Kidney (tissue), 14 donors: Measurements from ENCODE around the gene NAA30. TPM values are rescaled to one million over a fixed set of nuclear protein-coding genes. Genes with fewer than 3 reads are reported as not detected.

ENCODE experiments used
- DNase-seq, 5 donors: peaks; one replicate each; pipeline ENCODE4 v3.0.0-alpha.2; 2013 to 2020
- FAIRE-seq: peaks from 2 replicates; lab custom pipeline; 2012; peaks lifted over from hg19 to GRCh38; lab: Jason Lieb, UNC
- H3K27ac ChIP-seq, 2 donors: one replicate each; pipeline ENCODE4 v1.7.0; 2013; ENCODE audit warnings: low read depth in 2 of 2, low read length in 2 of 2, inconsistent platforms in 1 of 2
- H3K27me3 ChIP-seq: one replicate; pipeline ENCODE4 v1.7.1; 2013; ENCODE audit warnings: low read length, inconsistent platforms; ENCODE audit not compliant: control insufficient read depth, insufficient read depth
- H3K36me3 ChIP-seq, 3 donors: one replicate each; pipeline versions ENCODE4 v1.7.0 to v1.7.1; 2013; ENCODE audit warnings: low read length in 3 of 3, control low read depth in 1 of 3, inconsistent platforms in 1 of 3; ENCODE audit not compliant: insufficient read depth in 3 of 3, control insufficient read depth in 2 of 3
- H3K4me1 ChIP-seq, 3 donors: one replicate each; pipeline versions ENCODE4 v1.7.0 to v1.7.1; 2013; ENCODE audit warnings: low read length in 3 of 3, inconsistent platforms in 1 of 3, low read depth in 1 of 3; ENCODE audit not compliant: control insufficient read depth in 2 of 3, insufficient read depth in 2 of 3
- H3K4me3 ChIP-seq, 3 donors: one replicate each; pipeline versions ENCODE4 v1.7.0 to v1.8.1; 2013; ENCODE audit warnings: low read length in 3 of 3, control low read depth in 1 of 3, inconsistent platforms in 1 of 3
- H3K9ac ChIP-seq, 3 donors: one replicate each; pipeline versions ENCODE4 v1.7.0 to v1.7.1; 2013; ENCODE audit warnings: low read length in 3 of 3, control low read depth in 1 of 3, inconsistent platforms in 1 of 3
- H3K9me3 ChIP-seq, 3 donors: one replicate each; pipeline versions ENCODE4 v1.7.0 to v1.7.1; 2013; ENCODE audit warnings: low read length in 3 of 3, control low read depth in 1 of 3, inconsistent platforms in 1 of 3; ENCODE audit not compliant: control insufficient read depth in 2 of 3, insufficient read depth in 1 of 3
- CTCF ChIP-seq: IDR thresholded peaks from 3 replicates; pipeline ENCODE4 v1.5.1; 2012; ENCODE audit warnings: mild to moderate bottlenecking, moderate library complexity, borderline replicate concordance; ENCODE audit not compliant: insufficient read depth; ENCODE audit errors: extremely low read depth
- intact Hi-C: fragments of 100-400 bp; cut with DNase I; formaldehyde crosslinking; loops from one replicate; pipeline ENCODE4 v1.11.1; 2022
- polyA plus RNA-seq: library from polyadenylated mRNA; stranded (reverse); fragments of 350-450 nt; fragmentation: Illumina TruSeq; extraction: RNeasy Lipid Tissue Mini Kit (QIAGEN cat#74804); gene quantifications from one replicate; pipeline ENCODE4 v1.2.3, GENCODE V29; 2014; ENCODE audit warnings: low read depth, low replicate concordance; ENCODE audit not compliant: insufficient read depth
- total RNA-seq: library from RNA; stranded (reverse); fragmentation: NEBNext Ultra II Directional; extraction: Animal tissue kit (Norgen Biotek cat#: 25700); gene quantifications from one replicate; pipeline ENCODE4 v1.2.1, GENCODE V29; 2021
- donor health status: control.
- donor health status: control.
- donor health status: control.
- donor health status: control.
- donor health status: control.
- donor health status: DM: yes; HTN: yes; CAD: no.
- donor health status: Normal renal cell carcinoma (clear cell type).

The NAA30 gene
- total and polyA plus RNA-seq, 2 donors from 2014 or later: 9.2 to 17.1 TPM

- TF ChIP-seq CTCF: no peak
- FAIRE-seq (no peak), DNase-seq (no peak)
- Histone ChIP-seq H3K36me3 (no peaks in the 10 kb centered on the region), H3K4me3 (no peak overlapping the region), H3K9me3 (no peaks in the 10 kb centered on the region), H3K9ac (no peak overlapping the region), H3K27me3 (no peaks in the 10 kb centered on the region), H3K27ac (no peak overlapping the region), H3K4me1 (peaks cover 0 to 4% (median 0%) of the 10 kb centered on the region in 3 donors)
- intact Hi-C loops: no loop called here
Measured at GRCh38 chr14:57462551-57462950, 72.2 kb downstream of the NAA30 start.

GRCh38 chr14:57464008-57464730 lies 73.8 kb downstream of the NAA30 start:
- H3K9ac ChIP-seq: no peak overlapping the region
- no peaks in the 10 kb centered on the region for H3K9me3 ChIP-seq
- no peak overlapping the region for H3K4me3 ChIP-seq
- H3K27ac ChIP-seq: peak overlapping the region in 1 of 2 donors; percentile 3
- DNase-seq (peak in 3 of 5 donors; percentile 48 to 78 (median 74)), FAIRE-seq (no peak)
- intact Hi-C loops: no loop called here
- no peak for TF ChIP-seq CTCF
- peaks cover 0 to 4% (median 0%) of the 10 kb centered on the region in 3 donors for H3K4me1 ChIP-seq
- no peaks in the 10 kb centered on the region for H3K27me3 ChIP-seq
- H3K36me3 ChIP-seq: no peaks in the 10 kb centered on the region

Other genes with a start within 250 kb of the NAA30 start
- gene EXOC5, start 121.7 kb upstream of the NAA30 start, total RNA-seq: 52.2 TPM
- gene EXOC5, start 121.7 kb upstream of the NAA30 start, polyA plus RNA-seq: 11.6 TPM
- gene AP5M1, start 121.6 kb upstream of the NAA30 start, total RNA-seq: 49.4 TPM
- gene AP5M1, start 121.6 kb upstream of the NAA30 start, polyA plus RNA-seq: 18.3 TPM
- gene CCDC198, start 103.3 kb downstream of the NAA30 start, total RNA-seq: 166 TPM
- 114 TPM for gene CCDC198, start 103.3 kb downstream of the NAA30 start, polyA plus RNA-seq